ENCODE results near the gene GRM4. TPM values are rescaled to one million over a fixed set of nuclear protein-coding genes. Genes with fewer than 3 reads are reported as not detected.

Gene GRM4
- total and polyA plus RNA-seq, 12 donors: not detected

- 57 to 59% methylated on average over 8 of the region's 8 CpGs for WGBS, 2 donors
- DNase-seq (no peak), ATAC-seq (no peak)
- TF ChIP-seq CTCF (IDR thresholded peaks at IDR 0.05): no peak
- Histone ChIP-seq H3K27me3 (peaks cover 0 to 73% (median 40%) of the 10 kb centered on the region in 7 donors), H3K36me3 (no peaks in the 10 kb centered on the region), H3K4me3 (no peak overlapping the region), H3K27ac (no peak overlapping the region), H3K9me3 (peaks cover 0 to 7% (median 0%) of the 10 kb centered on the region in 11 donors), H3K4me1 (no peaks in the 10 kb centered on the region)
- intact Hi-C loops (cut with DNase I): loop anchor here in 6 of 10 donors (5.0 to 10.0 kb wide), 4 partner anchors 170 to 258 kb away; no protein-coding TSS in a partner anchor
Measured at GRCh38 chr6:34025112-34025807, 120.6 kb downstream of the GRM4 start.

- H3K36me3 ChIP-seq: no peaks in the 10 kb centered on the region
- intact Hi-C loops (cut with DNase I): loop anchor here in 2 of 10 donors (10.0 kb wide), 1 partner anchor 168 kb away; no protein-coding TSS in a partner anchor
- no peak for TF ChIP-seq CTCF (IDR thresholded peaks at IDR 0.05)
- no peak overlapping the region for H3K4me3 ChIP-seq
- ATAC-seq (no peak), DNase-seq (no peak)
- H3K27ac ChIP-seq: no peak overlapping the region
- peaks cover 0 to 74% (median 32%) of the 10 kb centered on the region in 7 donors for H3K27me3 ChIP-seq
- 72 to 82% methylated on average over 9 of the region's 9 CpGs for WGBS, 2 donors
- no peaks in the 10 kb centered on the region for H3K4me1 ChIP-seq
- peaks cover 0 to 7% (median 0%) of the 10 kb centered on the region in 11 donors for H3K9me3 ChIP-seq
Measured at GRCh38 chr6:34022873-34023255, 123.0 kb downstream of the GRM4 start.

GRCh38 chr6:34022250-34022872 lies 123.5 kb downstream of the GRM4 start:
- H3K4me3 ChIP-seq: no peak overlapping the region
- DNase-seq (no peak), ATAC-seq (no peak)
- H3K36me3 ChIP-seq: no peaks in the 10 kb centered on the region
- no peak overlapping the region for H3K27ac ChIP-seq
- WGBS, 2 donors: 63% methylated on average over 22 of the region's 22 CpGs
- H3K27me3 ChIP-seq: peaks cover 0 to 72% (median 31%) of the 10 kb centered on the region in 7 donors
- H3K4me1 ChIP-seq: no peaks in the 10 kb centered on the region
- peaks cover 0 to 7% (median 0%) of the 10 kb centered on the region in 11 donors for H3K9me3 ChIP-seq
- intact Hi-C loops (cut with DNase I): loop anchor here in 2 of 10 donors (10.0 kb wide), 1 partner anchor 168 kb away; no protein-coding TSS in a partner anchor
- TF ChIP-seq CTCF (IDR thresholded peaks at IDR 0.05): no peak

- peaks cover 0 to 12% (median 0%) of the 10 kb centered on the region in 11 donors for H3K9me3 ChIP-seq
- TF ChIP-seq CTCF (IDR thresholded peaks at IDR 0.05): no peak
- intact Hi-C loops (cut with DNase I): loop anchor here in 2 of 10 donors (10.0 kb wide), 1 partner anchor 167 kb away; no protein-coding TSS in a partner anchor
- 70 to 71% methylated on average over 19 of the region's 19 CpGs for WGBS, 2 donors
- no peaks in the 10 kb centered on the region for H3K4me1 ChIP-seq
- no peak for ATAC-seq
- no peak for DNase-seq
- H3K27me3 ChIP-seq: peaks cover 0 to 69% (median 31%) of the 10 kb centered on the region in 7 donors
- H3K36me3 ChIP-seq: no peaks in the 10 kb centered on the region
- H3K4me3 ChIP-seq: no peak overlapping the region
- no peak overlapping the region for H3K27ac ChIP-seq
Measured at GRCh38 chr6:34021554-34022190, 124.2 kb downstream of the GRM4 start.

All from heart right ventricle (tissue), 16 donors.